Measurements from ENCODE around the gene CCBE1.

The CCBE1 gene

DNA sequence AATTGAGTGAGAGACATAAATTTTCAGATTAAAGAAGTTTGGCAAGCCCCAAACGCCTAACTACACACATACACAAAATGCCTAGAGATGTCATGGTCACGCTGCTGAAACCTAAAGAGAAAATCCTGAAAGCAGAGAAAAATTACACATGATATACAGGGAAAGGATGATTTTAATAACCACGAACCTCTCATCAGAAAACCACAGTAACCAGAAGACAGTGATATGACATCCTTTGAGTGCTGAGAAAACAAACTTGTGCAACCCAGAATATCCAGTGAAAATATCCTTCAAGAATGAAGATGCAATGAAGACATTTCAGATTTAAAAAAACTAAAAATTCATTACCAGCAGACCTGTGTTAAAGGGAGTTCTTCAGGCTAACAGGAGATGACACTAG, 215.8 kb downstream of the CCBE1 start:
- no peak for DNase-seq

DNA sequence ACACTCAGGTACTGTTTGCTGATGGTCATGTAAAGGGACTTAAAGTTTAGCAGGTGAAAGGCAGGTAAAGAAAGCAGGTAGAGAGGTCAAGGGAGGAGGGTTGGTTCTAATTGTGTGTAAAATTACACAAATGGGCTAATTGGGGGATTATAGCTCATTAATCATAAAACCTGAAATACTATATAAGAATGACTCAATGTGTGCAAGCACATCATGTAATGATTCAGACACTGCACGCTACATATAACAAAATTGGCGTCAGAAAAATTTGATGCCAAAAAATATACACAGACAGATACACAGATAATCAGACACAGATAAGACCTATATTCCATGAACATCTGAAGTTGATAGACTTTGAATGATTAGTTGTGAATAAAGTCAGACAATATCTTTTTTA, 217.4 kb downstream of the CCBE1 start:
- DNase-seq: no peak

- no peak for DNase-seq
Measured at GRCh38 chr18:59478591-59478990, 218.6 kb downstream of the CCBE1 start.

DNA sequence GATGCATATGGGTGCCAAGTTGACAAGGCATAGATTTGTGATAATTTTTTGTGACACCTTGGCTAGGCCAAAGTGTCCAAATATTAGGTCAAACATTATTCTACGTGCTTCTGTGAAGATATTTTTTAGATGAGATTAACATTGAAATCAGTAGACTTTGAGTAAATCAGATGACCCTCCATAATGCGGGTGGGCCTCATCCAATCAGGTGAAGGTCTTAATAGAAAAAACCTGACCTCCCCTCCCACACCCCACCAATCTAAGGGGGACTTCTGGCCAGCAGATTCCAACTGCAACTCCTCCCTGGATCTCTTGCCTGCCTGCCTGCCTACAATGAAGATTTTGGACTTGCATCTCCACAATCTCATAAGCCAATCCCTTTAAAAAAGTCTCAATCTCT, 219.4 kb downstream of the CCBE1 start:
- DNase-seq: no peak

GRCh38 chr18:59470561-59471121, 226.6 kb downstream of the CCBE1 start:
- no peak for DNase-seq

DNA sequence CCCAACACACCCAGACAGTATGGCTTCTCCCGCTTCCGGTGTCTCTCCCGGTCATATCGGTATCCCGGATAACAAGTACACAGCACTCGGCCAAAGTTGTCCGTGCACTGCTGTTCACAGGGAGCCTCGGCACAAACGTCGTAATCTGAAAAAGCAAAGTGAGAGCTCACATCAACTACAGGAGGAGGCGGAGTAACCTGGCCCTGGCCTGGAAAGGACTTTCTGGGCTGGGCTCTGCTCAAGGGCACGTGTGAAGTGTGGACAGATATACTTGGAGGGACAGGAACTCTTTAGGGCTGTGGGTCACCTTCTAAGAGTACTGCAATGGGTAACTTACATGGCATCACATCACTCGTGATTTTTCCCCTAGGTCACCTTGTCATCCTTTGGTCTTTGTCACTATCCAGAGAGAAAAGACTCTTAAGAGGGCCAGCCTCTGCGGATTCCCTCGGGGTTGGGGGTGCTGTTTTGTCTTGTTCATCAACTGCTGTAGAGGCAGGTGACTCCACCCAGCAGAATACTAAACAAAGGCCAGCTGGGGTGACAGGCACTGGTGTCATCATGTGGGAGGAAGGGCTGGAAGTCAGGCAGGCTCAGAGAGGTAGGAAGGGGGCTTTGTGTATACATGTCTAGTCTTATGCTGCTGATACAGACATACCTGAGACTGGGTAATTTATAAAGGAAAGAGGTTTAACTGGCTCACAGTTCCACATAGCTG, 227.6 kb downstream of the CCBE1 start:
- DNase-seq: no peak

DNA sequence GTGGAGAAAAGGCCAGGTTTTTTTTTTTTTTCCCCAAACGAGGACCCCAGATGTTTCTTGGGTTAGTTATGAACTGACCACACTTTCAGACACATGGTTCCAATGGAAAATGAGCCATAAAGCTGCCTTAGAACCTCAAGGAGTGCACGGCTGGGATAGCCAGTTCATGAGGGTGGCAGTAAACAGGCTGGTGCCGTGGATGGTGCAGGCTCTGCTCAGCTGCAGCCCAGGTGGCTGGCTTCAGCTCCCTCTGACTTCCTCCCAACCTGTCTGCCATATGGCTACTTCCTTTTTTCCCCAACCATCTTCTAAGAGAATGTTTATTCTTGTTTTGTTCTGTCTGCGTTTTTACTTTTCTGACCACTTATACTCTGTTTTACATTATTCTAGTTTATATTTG, 228.4 kb downstream of the CCBE1 start:
- DNase-seq: no peak

- DNase-seq: no peak
Measured at GRCh38 chr18:59467497-59467896, 229.7 kb downstream of the CCBE1 start.

DNA sequence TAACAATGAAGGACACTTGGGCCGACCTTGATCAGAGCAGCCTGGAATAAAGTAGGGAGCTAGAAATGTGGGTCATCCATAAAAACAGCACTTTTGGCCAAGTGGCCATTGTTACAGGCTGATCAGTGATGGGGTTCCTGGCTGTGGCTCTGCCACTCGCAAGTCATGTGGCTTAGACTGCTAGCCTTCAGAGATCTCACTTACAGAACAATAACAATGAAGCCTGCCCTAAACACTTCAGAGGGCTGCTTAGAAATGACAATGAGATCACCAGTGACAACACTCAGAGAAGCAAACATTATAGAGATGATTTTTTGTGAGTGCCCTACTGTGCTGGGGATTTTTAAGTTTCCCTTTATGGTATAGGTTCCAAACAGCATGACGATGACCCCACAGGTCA, 230.2 kb downstream of the CCBE1 start:
- DNase-seq: no peak

- DNase-seq: no peak
Measured at GRCh38 chr18:59464486-59464885, 232.7 kb downstream of the CCBE1 start.

DNA sequence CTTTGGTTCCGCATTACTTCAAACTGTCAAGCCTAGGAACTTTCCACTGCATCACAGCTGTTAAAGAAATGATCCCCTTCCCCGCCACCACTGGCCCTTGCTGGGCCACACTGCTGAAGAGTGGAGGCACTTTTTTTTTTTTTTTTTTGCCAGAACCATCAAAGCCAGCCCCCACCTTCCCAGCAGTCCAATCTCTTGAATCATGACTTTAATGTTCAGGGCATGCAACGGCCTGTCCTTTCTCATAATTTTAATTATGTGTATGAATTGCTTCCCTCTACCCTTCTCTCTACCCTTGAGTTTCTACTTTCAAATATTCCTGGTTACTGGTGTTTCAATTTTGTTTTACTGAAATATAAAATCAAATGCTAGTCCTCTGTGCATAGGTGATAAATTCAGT, 236.1 kb downstream of the CCBE1 start:
- DNase-seq: no peak

- DNase-seq: no peak
Measured at GRCh38 chr18:59460072-59460420, 237.2 kb downstream of the CCBE1 start.

DNA sequence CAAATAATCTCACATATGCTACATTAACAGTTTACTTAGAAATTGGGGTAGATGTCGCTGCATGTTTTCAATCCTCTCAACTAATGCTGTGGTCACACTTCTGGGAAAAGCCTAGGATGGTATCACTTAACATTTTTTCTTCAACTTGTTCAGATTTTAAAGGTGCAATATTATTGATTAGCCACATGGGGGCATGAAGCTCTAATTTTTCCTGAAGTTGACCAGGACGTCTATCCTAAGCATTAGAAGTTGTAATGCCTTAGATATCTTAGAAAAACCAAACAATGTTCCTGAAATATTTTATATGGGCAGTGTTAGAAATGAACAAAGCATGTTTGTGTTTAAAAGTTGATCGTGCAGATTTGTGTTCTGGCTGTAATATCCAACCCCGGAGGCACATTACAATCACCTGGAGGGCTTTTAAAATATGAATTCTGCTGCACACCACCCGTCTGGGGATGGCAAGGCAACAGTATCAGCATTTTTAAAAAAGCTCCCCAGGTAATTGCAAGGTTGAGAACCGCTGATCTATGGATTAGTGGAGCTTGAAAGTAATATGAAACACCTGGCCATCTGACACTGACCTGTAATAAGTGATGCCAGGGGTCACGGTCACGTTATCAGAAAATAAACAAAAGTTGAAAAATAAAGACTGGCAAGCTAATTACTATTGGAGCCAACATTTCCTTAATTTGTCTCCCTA, 237.7 kb downstream of the CCBE1 start:
- DNase-seq: no peak

GRCh38 chr18:59458575-59458974, 238.6 kb downstream of the CCBE1 start:
- no peak for DNase-seq

GRCh38 chr18:59456657-59457056, 240.6 kb downstream of the CCBE1 start:
- no peak for DNase-seq

DNA sequence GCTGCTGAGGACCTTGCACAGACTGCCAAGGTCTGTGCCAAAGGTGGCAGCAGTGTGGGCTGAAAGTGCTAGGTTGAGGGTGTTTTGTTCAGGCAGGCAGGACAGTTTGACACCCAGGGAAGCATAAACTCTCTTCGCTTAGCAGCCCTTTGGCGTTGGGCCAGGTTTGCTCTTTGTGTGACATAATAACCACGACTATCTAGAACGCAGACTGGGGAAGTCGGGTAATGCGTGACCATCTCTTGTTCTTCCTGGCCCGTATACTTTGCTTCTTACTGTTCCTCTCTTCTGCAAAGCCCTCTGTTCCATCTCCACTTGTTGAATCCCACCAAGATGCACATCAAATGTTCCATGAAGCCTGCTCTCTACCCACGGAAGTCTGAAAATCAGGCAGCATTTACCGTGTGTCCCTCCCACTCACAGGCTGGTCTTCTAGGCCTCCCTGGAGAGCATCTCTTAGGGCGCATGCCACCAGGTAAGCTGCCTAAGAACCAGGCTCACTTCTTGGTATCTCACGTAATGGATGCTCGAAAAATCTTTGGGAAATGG, 241.4 kb downstream of the CCBE1 start:
- no peak for DNase-seq

GRCh38 chr18:59454909-59455727, 242.1 kb downstream of the CCBE1 start:
- no peak for DNase-seq

GRCh38 chr18:59453468-59453961, 243.7 kb downstream of the CCBE1 start:
- no peak for DNase-seq

DNA sequence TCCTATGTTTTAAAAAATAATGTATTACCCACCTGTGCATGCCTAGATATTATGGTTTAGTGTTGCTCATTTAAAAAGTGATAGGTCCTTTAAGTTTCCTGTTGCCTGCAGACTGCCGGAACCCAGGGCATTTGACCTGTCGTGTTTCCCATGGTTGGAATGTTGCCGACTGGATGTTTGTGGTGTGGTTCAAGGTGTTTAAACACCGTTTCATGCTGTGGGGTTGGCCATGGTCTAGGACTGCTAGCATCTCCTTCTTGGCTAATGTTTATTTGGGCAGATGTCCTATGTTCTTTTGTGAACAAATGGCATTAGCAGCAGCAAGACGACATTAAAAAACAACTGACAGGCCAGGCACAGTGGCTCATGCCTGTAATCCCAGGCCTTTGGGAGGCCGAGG, 245.3 kb downstream of the CCBE1 start:
- DNase-seq: no peak

DNA sequence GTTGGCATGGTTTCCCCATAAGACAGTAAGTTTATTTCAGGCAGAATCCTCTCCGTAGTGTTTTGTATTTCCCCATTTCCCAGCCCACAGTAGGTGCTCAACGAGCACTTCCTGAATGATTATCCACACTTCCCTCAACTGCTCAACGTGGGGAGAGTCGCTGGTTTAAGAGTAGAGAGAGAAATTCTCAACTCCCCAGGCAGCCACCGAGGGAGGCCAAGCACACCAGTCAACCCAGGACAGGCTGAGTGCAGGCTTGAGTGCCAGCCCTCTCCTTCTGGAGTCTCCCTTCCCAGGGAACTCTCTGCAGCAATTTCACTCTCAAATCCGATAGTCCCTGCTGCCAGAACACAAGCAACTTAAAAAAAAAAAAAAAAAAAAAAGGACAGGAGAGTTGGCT, 246.2 kb downstream of the CCBE1 start:
- DNase-seq: no peak

DNA sequence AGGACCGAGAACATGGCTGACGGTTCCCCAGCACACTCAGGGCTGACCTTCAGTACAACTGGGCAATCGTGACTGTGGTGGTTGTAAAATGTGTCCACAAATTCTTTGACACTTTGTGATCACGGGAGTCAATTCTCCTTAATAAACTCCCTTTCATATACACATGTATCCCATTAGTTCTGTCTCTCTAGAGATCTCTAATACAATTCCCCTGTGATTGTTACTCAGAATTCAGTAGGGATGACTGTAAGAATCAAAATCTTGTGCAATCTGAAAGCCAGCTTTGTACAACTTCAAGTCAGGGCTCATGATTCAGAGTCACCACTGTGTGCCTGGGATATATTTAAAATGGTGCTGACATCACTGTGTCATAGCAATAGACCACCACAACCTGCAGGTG, 248.7 kb downstream of the CCBE1 start:
- DNase-seq: no peak

DNA sequence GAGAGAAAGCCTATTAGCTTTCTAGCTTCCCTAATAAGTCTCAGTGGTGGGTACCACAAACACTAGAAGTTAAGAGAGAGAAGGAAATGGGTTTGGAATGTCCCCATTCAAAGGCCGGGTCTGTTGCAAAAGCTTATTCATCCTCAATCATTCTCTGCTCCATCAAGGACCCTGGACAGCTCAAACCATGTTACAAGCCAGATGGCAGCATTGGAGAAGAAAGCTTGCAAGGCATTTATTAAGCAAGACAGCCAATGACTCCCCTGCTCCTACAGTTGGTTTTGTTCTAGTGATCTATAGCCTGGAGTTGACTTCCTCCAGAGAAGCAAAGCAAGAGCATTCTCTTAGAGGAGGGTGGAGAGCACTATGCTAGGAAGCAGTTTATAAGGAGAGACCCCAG, 251.2 kb downstream of the CCBE1 start:
- DNase-seq: no peak
